ENCODE measurements around the gene HSPA13.
"Not testable (repeated sequence)": the region's sequence is repeated elsewhere in the genome, so short reads cannot be mapped to it uniquely, and the experiment has no call there.

The HSPA13 gene, protein sequence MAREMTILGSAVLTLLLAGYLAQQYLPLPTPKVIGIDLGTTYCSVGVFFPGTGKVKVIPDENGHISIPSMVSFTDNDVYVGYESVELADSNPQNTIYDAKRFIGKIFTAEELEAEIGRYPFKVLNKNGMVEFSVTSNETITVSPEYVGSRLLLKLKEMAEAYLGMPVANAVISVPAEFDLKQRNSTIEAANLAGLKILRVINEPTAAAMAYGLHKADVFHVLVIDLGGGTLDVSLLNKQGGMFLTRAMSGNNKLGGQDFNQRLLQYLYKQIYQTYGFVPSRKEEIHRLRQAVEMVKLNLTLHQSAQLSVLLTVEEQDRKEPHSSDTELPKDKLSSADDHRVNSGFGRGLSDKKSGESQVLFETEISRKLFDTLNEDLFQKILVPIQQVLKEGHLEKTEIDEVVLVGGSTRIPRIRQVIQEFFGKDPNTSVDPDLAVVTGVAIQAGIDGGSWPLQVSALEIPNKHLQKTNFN

DNA sequence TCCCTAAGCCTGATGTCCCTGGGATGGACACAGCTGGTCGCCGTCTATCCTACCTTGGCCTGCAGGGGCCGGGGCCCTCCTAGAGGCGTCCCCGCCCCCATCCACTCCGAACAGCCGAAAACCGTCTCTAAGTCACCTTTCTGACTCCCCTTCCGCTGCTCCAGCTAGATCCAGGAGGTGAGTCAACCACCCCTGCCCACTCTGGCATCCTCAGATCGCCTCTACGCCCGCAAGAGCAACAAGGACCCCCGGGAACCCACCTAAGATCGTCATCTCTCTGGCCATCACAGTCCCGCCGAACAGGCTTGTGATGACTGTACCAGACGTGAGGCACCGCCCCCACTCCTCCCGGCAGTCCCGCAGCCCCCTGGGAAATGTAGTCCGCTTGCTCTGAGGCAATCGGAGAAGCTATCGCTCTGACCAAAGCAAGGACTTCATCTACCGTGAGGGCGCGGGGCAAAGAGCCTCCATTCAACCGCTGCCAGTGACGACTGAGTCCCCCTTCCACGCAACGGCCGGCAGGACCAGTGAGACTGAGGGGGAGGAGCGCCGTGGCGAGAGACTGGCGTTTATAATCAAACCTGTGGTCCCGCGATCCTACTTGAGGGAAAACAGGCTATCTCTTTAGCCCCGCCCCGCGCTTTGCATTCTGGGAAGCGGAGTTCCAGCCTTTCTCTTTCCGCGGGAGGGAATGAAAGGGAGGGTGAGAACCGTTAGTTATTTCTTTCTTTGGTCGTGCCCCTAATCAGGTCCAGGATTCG lies at the start of gene HSPA13:
Gene HSPA13 (minus strand): TSS at position 312 of the 761 bp plus-strand sequence. CDS start 27 bp downstream, at position 285.
- DNase-seq = peak; percentile 99

DNA sequence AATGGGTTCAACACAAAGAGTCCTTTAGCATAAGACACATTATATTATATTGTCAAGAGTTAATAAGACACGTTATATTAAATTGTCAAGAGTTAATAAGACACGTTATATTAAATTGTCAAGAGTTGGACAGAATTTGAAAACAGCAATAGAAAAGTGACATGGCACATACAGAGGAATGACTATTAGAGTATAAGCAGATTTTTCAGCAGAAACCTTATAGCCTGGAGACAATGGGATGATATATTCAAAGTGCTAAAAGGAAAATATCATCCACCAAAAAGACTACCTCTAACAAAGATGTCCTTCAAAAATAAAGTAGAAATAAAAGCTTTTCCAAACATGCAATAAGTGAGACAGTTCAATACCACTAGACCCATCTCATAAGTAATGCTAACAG lies 36.0 kb upstream of the HSPA13 start:
- no peak for DNase-seq

DNA sequence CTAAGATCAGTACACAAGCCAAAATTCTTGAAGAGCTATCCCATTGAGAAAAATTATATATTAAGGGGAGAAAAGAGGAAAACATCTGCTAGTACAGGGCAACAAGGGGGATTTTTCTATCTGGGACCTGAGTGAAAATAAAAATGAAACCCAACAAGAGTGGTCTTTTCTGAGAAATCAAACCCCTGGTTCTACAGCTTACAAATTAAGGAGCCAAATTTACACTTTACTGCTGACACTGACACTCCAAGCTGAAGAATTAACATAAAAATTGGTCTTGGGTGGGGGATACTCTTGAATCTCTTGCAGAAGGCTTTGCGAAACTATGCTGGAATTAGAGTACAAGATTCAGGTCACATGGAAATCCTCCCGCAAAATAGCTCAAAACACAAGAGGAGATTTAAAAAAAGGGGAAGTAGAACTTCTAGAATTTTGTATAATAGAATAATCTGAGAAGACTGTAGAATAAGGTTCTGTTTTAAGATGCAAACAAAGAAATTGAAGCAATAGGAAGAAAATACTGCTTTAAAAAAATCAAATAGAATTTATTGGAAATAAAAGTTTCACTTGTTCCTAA lies 32.1 kb upstream of the HSPA13 start:
- no peak for DNase-seq

DNA sequence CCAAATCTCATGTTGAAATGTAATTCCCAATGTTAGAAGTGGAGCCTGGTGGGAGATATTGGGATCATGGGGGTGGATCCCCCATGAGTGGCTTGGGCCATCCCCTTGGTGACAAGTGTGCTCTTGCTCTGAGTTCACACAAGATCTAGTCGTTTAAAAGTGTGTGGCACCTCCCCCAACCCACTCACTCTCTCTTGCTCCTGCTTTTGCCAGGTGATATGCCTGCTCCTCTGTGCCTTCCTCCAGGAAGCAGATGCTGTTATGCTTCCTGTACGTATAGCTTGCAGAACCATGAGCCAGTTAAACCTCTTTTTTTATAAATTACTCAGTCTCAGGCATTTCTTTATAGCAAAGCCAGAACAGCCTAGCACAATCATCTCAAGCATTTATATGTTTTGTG lies 23.0 kb upstream of the HSPA13 start:
- no peak for DNase-seq

DNA sequence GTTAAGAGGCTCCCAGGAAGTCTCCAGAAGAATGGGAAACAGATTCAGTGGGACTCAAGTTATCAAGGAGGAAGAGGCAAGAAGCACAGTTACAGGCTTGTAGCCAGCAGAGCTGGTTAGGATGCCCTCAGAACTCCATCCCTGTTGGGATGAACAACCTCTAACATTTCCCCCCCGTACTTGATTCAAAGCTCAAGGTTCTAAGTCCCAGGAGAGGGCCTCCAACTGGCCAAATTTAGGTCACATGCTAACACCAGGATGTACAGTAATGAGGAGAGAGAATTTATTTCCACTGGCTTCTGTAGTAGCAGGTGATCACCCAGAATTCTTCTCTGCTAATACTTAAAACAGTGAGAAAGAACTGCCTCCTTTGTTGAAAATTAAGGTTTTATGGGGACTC lies 22.3 kb upstream of the HSPA13 start:
- no peak for DNase-seq

DNA sequence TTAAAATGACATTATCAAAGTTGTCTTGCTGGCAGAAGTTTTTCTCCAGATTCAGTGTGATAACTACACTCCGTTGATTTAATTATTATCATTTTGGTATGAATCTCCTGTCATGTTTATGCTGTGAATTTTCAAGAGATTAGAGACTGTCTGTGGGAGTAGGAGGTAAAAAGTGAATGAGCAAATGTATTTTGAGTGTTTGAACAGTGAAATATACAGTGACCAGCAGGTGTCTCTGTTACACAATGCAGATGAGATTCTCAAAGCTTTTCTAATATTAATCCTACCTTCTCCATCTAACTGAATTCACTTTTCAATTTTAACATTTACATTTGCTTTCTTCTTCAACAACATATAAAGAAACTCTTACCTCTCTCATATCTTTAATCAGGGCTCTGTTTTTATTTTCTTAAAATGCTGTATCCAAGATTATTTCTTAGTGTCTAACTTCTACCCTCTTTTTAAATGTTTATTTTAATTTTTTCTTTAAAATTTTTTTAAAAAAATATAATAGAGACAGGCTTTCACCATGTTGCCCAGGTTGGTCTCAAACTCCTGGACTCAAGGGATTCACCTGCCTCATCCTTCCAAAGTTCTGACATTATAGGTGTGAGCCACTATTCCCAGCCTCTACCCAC lies 20.9 kb upstream of the HSPA13 start:
- DNase-seq = peak; percentile 14

DNA sequence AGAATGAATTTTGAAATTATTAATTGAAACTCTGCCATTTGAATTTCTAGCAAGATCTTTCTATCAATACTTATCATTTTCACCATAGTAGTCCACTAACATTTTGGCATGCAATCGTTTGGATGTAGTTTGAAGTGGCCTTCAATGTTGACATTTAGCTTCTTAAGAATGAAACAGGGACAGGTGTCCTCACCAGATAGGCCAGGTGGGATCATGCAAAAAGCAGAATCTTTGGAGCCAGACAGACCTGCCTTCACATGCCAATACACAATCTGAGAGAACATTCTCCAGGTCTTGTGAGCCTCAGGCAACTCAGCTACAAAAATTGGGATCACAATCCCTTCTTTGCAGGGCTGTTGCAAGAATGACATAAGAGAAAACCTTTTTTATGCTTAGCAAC lies 18.3 kb upstream of the HSPA13 start:
- no peak for DNase-seq

DNA sequence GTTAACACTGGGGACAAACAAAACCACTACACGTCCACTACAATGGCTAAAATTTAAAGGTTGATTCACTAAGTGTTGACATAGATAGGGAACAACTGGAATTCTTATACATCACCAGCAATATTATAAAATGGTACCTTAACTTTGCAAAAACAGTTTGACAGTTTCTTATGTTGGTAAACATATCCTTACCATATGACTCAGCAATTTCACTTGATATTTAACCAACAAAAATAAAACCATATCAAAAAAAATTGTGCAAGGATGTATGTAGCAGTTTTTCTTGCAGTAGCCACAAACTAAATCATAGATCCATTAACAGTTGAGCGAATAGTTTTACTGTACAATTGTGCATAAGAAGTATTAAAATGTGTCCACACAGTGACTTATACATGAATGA lies 5.3 kb upstream of the HSPA13 start:
- DNase-seq = no peak

DNA sequence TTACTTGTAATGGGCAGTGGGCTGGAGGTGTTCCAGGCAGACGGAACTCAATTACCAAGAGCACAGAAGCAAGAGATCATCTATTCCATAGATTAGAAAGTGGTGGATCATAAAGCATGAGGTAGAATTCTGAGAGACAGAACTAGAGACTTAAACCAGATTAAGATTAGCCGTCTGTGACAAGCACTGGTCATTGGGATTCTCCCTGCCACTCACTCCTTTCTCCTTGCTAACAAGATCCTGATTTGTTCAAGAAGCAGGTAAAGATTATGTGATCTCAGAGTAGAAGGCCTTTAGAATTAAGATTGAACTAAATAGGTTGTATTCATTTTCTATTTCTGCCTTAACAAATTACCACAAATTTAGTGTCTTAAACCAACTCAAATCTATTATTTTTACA lies 1.5 kb upstream of the HSPA13 start:
- no peak for DNase-seq

DNA sequence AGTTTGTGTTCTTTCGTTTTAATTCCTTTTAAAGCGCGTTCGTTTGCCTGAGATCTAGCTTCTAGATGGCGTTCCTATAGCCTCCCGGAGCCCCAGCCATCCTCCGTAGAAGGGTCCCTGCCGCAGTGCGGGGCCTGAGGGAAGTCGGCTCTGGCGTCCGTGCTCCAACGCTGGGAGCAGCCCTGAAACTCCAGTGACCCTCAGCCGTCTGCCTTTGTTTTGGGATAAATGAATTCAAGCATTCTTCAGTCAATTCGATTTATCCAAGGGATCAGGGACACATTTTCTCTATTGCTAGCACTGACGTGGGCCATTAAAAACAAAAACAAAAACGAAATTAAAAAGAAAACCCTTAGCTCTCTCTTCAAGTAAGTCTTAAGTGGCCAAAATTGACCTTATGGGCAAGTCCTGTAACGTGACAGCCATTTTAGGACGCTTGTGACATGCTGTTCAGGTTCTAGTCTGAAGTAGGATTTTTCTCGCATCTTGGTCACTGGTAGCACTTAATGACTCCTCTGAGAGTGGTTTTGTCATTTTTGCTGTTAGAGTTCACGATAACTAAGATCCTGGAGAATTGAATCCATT lies 742 bp upstream of the HSPA13 start:
- peak; percentile 41 for DNase-seq

DNA sequence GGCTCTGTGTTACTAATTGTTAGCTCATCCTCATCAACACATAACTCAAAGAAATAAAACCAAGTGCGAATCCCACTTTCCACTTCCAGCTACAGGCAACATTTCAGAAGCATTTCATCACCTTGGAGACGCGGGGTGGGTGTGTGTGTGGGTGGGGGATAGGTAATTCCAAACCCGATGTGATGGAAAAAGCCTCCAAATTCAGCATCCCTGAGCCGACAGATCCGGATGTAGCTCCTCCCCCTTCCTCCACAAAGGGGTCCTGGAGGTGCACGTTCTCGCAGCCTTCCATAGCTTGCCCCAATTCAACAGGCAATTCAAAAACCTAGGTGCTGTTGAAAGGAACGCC lies 486 bp downstream of the HSPA13 start:
- no peak for DNase-seq

DNA sequence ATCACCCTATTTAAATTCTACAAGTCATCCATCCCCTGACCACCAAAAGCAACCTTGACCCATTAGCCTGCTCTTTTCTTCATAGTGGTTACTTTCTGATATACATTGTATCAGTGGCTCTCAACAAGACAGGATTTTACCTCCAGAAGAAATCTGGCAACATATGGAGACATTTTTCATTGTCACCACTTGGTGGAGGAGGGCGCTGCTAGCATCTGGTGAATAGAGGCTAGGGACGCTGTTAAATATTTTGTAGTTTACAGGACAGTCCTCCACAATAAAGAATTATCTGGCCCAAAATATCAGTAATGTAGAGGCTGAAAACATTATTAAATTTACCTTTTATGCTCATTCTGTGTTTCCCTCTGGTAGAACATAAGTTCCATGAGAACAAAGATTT lies 6.1 kb downstream of the HSPA13 start:
- no peak for DNase-seq

DNA sequence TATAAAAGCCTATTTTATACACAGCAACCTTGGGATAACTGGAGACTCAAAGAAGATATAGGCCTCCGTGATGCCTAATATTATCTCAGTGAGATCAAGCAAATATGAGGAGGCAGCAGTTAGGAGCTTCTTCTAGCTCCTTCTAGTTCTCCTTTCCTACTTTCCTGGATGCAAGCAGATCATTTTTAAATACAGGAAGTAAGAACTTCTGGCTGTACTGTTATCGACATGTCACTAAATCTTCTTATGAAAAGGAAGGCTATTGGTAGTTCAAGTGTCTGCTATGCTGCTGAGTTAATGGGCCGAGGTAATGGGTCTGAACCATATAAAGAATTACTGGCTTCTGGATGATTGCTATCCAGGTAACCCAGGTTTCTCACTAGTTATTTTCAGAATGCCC lies 15.9 kb downstream of the HSPA13 start:
- no peak for DNase-seq

DNA sequence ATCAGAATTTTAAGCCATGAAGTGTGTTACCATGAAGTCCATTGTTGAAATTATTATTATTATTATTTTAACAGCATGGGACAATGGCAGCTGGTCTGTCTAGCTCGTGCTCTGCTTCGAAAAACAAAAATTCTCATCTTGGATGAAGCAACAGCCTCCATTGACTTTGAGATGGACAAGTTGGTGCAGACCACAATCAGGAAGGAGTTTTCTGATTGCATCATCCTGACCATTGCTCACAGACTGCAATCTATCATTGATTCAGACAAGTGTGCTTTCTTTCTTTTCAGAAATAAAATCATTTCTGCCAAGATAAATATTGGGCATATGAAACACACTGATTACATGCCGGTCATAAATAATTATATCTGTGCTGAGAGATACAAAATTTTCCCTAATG lies 21.0 kb downstream of the HSPA13 start:
- DNase-seq = no peak

DNA sequence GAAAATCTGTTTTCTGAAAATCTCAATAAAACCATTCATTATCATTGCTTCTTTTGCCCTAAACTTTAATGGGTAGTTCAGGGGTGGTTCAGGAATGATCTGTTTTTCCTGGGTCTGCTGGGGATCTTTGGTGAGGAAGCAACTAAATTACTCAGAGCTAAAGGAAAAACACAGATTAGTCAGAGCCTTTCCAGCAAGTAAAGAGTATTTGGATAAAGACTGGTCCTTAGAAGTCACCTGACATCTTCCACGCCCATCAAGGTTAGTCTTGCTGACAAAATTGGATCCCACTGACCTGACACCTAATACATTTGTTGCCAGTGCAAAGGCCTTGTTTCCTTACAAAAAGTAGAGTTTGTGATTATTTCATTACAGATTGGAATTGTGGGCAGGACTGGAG lies 24.2 kb downstream of the HSPA13 start:
- no peak for DNase-seq

DNA sequence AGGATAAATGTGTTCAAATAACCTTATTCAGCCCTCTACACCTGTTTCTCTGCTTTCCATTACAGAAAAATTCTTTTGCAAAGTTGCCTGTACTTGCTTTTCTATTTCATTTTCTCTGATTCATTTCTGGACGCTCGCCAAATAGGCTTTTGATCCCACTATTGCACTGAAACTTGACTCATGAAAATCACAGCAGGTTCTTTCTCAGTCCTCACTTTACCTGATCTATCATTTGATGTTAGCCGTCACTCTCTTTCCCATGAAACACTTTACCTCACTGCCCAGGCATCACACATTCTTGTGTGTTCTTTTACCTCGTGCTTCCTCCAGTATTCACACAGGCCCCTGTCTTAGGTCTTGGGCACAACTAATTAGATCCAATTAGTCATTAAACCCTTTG lies 26.2 kb downstream of the HSPA13 start:
- DNase-seq = no peak

DNA sequence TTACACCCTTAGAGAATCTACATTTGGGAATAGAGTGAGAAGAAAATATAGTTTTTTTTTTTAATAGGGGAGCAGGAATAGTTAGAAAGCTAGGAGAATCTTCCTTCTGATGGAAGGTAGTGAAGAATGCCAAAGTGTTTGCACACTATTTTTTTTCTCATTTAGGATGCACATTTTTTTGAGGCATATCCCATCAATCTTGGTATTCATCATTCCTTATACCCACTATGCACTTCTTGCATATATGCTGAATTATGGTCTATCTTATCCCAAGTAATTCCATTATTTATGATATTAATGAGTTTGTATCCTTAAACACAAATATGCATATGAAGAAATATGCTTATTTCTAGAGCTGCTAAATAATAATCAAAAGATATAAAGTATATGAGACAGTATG lies 28.4 kb downstream of the HSPA13 start:
- no peak for DNase-seq

DNA sequence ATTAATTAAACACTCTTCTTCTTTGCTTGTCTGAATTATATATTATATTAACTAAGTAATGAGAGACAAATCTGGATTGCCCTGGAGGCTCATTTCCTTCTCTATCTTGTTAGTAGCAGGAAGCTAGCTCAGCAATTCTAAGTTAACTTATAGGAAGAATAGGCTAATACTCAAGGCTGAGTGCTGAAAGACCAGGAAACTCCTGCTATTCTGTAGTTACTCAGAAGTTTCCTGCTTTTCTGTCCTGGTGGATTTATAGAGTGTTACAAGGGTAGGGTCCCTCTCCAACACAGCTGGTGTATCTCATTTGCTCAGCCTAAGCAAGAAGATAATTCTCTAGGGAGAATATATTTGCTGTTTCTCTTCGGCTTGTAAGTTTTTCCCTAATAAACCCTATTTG lies 29.2 kb downstream of the HSPA13 start:
- DNase-seq = no peak

DNA sequence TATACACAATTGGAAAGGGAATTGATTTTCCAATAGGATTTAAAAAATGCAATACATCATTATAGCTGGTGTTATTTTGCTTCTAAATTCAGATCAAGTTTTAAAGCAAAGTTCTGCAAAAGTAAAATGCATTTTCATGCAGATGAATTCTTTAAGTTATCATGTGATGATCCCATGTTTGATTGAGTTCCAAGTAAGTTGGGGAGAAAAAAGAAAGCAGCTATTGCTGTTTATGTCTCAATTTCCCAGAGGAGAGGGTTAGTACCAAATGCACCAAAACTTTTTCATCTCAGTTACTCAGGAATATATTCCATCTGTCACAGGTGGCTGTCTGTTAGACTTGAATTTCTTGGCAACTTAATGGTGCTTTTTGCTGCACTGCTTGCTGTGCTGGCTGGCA lies 29.7 kb downstream of the HSPA13 start:
- no peak for DNase-seq

DNA sequence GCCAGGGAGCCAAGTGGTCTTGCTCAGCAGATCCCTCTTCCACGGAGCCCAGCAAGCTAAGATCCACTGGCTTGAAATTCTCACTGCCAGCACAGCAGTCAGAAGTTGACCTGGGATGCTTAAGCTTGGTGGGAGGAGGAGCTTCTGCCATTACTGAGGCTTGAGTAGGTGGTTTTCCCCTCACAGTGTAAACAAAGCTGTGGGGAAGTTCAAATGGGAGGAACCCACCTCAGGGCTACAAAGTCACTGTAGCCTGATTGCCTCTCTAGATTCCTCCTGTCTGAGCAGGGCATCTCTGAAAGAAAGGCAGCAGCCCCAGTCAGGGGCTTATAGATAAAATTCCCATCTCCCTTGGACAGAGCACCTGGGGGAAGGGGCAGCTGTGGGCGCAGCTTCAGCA lies 55.6 kb downstream of the HSPA13 start:
- not testable (repeated sequence) for DNase-seq

DNA sequence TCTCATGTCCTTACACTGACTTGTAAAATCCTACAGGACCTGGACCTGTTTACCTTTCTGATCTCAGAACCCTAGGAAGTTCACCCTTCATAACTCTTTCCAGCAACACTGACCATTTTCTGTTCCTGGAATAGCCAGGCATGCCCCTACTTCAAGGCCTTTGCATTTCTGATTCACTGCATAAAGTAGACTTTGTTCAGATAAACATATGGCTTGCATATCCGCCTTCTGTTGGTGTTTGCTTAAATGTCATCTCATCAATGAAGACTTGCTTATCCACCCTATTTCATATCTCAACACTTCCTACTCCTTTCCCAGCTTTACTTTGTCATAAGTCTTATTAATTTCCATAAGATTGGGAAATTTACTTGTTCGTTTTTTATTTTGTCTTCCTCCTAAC lies 57.4 kb downstream of the HSPA13 start:
- no peak for DNase-seq

All from NCI-H524 treated with DMSO at 0.1 percent for 48 hours (cell line).